Activated CD4-positive, alpha-beta T cell treated with anti-CD3 and anti-CD28 coated beads, Interleukin-2, amount 10 ng/mL, durations not matched to agents 24 days and 14 days (primary cell): ENCODE measurements around the gene S100A4. TPM values are rescaled to one million over a fixed set of nuclear protein-coding genes. Genes with fewer than 3 reads are reported as not detected.
"Not testable (repeated sequence)": the region's sequence is repeated elsewhere in the genome, so short reads cannot be mapped to it uniquely, and the experiment has no call there.

Source experiments
- DNase-seq: peaks from one replicate; pipeline ENCODE4 v3.0.0; 2022
- H3K27ac Mint-ChIP-seq: one replicate; pipeline ENCODE4 v1.8.0; 2022; ENCODE audit warnings: mild to moderate bottlenecking, mixed read lengths
- H3K27me3 Mint-ChIP-seq: one replicate; pipeline ENCODE4 v1.8.0; 2022; ENCODE audit warnings: mixed read lengths
- H3K36me3 Mint-ChIP-seq: one replicate; pipeline ENCODE4 v1.8.0; 2022; ENCODE audit warnings: low read depth, mild to moderate bottlenecking, mixed read lengths
- H3K4me1 Mint-ChIP-seq: one replicate; pipeline ENCODE4 v1.8.0; 2021; ENCODE audit warnings: mixed read lengths
- H3K4me3 Mint-ChIP-seq: one replicate; pipeline ENCODE4 v1.8.0; 2022; ENCODE audit warnings: mild to moderate bottlenecking, moderate library complexity, mixed read lengths
- H3K9me3 Mint-ChIP-seq: one replicate; pipeline ENCODE4 v1.8.0; 2021; ENCODE audit warnings: mixed read lengths
- intact Hi-C: fragments of 100-400 bp; cut with micrococcal nuclease; formaldehyde crosslinking; loops from one replicate; pipeline ENCODE4 v1.15.1; 2023
- total RNA-seq: library from RNA; stranded (reverse); gene quantifications from 2 replicates; pipeline ENCODE4 v1.2.3, GENCODE V29; 2022

S100A4 gene
- 132 and 134 TPM in 2 replicates for total RNA-seq

DNA sequence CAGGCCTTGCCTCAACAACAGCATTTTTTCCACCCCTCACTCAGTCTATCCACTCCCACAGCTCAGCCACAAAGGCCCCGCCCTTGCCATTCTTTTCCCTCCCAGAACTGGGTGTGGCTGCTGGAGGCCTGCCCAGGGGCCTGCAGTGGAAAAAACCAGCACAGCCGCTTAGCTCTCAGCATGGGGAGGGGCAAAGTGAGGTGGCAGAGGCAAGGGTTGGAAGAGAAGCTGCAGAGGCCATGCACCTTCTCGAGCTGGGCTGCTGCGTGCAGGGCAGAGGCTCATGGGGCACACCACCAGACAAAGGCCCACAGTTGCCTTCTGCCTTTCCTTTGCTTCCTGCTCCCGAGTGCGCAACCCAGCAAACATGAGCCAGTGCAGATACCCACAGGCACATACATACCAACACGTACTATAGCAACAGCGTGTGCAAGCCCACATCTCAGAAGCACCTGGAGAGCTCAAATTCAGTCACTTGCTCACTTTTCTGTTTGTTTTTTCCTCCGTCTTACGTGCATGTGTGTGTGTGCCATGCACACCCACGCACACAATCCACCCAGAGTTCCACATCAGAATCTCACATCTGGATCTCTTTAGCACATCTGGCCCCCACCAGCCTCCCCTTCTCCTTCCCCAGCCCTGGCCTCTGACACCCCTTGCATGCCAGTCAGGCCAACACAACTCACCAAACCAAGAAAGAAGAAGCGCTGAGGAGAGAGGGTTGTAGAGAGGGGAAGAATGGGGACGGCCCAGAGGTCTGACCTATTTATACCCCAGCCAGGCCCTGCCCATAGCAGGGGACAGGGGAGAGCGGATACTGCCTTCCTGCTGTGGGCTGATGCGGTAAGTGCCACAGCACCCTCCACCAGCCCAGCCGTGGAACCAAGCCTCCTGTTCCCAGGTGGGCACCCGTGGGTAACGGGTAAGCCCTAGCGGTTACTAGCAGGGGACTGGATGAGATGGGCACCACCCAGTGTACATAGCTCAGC is at the start of gene S100A4:
TSS of gene S100A4 (minus strand) at position 740 of the 989 bp plus-strand sequence. CDS start 1,012 bp downstream, outside the sequence.
- DNase-seq: peak; percentile 99
- Mint-ChIP-seq H3K27me3 (no peaks in the 10 kb centered on the region), H3K36me3 (peaks cover 24% of the 10 kb centered on the region), H3K9me3 (no peaks in the 10 kb centered on the region), H3K27ac (peak within 1 kb of the TSS; percentile 99), H3K4me3 (peak within 1 kb of the TSS; percentile 95), H3K4me1 (peaks cover 76% of the 10 kb centered on the region)
- intact Hi-C loops: loop anchor here (1.0 kb wide), 2 partner anchors 10 to 23 kb away; partner anchors contain the start of gene S100A6

DNA sequence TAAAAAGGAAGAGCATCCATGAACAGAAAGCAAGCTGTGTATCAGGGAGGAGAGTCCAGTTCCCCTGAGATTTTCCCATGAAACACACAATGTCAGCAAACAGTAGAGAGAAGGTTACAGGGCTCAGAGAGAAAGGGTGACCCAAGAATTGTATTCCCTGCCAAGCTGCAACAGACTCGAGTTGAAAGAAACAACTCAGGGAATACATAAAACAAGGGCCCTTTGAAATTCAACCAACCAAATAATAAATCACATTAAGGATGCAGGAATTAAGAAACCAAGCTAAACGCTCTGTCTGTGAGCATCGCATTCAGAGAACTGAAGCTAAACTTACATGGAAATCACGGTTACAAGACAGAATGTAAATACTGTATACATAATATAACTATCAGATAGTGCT is 47.1 kb upstream of the S100A4 start:
- no peaks in the 10 kb centered on the region for H3K36me3 Mint-ChIP-seq
- peaks cover 2% of the 10 kb centered on the region for H3K27me3 Mint-ChIP-seq
- H3K4me3 Mint-ChIP-seq: no peak overlapping the region
- no peak for DNase-seq
- intact Hi-C loops: no loop called here
- H3K9me3 Mint-ChIP-seq: no peaks in the 10 kb centered on the region
- H3K4me1 Mint-ChIP-seq: peaks cover 7% of the 10 kb centered on the region
- H3K27ac Mint-ChIP-seq: no peak overlapping the region

DNA sequence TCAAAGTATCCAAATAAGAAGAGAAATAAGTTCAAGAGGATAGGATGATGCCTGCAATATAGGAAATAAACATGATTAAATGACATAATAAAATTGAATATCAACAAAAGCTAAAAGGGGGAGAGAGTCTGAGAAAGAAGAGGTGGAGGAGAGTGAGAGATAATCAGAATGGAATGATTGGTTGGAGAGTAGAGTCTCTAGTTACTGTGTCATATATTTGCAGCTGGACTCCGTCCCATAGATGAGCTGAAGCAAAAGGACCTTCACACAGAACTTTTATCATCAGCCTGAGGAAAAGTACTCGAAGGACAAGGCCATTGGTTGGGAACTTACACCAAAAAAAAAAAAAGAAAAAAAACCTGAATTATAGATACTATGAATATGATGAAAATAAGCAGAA is 42.9 kb upstream of the S100A4 start:
- intact Hi-C loops: no loop called here
- DNase-seq: no peak
- H3K36me3 Mint-ChIP-seq: no peaks in the 10 kb centered on the region
- H3K4me1 Mint-ChIP-seq: no peaks in the 10 kb centered on the region
- H3K27ac Mint-ChIP-seq: no peak overlapping the region
- no peaks in the 10 kb centered on the region for H3K9me3 Mint-ChIP-seq
- H3K27me3 Mint-ChIP-seq: peaks cover 19% of the 10 kb centered on the region
- no peak overlapping the region for H3K4me3 Mint-ChIP-seq

DNA sequence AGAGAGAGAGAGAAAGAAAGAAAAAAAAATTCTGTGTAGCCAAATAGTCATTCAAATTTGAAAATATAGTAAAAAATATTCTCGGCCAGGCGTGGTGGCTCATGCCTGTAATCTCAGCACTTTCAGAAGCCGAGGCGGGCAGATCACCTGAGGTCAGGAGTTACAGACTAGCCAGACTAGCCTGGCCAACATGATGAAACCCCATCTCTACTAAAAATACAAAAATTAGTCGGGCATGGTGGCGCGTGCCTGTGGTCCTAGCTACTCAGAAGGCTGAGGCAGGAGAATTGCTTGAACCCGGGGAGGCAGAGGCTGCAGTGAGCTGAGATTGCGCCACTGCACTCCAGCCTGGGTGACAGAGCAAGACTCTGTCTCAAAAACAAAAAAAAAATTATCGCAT is 42.4 kb upstream of the S100A4 start:
- not testable (repeated sequence) for H3K4me3 Mint-ChIP-seq

DNA sequence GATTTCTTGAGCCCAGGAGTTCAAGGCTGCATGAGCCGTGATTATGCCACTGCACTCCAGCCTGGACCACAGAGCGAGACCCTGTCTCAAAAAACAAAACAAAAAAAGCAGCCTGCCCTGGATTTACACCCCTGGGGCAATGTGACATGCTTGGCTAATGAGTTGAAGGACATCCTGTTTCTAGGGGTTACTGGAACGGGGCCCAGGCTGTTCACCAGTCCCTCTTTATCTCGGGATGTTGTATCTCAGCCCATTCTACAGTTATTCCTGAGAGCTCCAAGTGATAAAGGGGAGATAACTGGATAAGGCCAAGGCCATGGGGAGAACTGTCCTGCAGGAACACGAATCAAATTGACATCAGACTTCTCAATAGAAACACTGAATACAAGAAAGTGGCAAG is 41.7 kb upstream of the S100A4 start:
- H3K36me3 Mint-ChIP-seq: no peaks in the 10 kb centered on the region
- H3K4me1 Mint-ChIP-seq: no peaks in the 10 kb centered on the region
- peaks cover 19% of the 10 kb centered on the region for H3K27me3 Mint-ChIP-seq
- intact Hi-C loops: no loop called here
- no peaks in the 10 kb centered on the region for H3K9me3 Mint-ChIP-seq
- no peak overlapping the region for H3K27ac Mint-ChIP-seq
- no peak overlapping the region for H3K4me3 Mint-ChIP-seq
- no peak for DNase-seq

More for the DNA sequence above, 42.4 kb upstream of the S100A4 start:
- DNase-seq, H3K36me3 Mint-ChIP-seq, H3K9me3 Mint-ChIP-seq, H3K4me1 Mint-ChIP-seq, intact Hi-C loops, H3K27ac Mint-ChIP-seq: not testable (repeated sequence)
- H3K27me3 Mint-ChIP-seq: peaks cover 19% of the 10 kb centered on the region

DNA sequence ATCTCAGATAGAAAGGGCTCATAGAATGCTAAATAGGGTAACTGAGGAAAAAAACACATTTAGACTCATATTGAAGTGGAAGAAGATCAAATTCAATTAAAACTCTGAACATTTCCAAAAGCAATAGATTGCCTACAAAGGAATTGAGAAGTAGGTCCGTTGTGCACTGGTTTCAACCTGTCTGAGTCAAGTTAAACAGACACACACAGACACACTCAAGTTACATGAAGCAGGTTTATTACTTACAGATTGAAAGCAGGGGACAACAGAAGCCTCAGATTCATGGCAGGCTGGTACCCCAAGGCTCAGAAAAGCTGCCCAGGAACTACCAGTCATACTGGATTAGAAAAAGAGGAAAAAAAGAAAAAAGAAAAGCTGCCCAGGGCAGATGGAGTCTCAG is 40.7 kb upstream of the S100A4 start:
- no peak overlapping the region for H3K4me3 Mint-ChIP-seq
- H3K36me3 Mint-ChIP-seq: no peaks in the 10 kb centered on the region
- H3K27me3 Mint-ChIP-seq: peaks cover 19% of the 10 kb centered on the region
- H3K4me1 Mint-ChIP-seq: no peaks in the 10 kb centered on the region
- H3K27ac Mint-ChIP-seq: no peak overlapping the region
- intact Hi-C loops: no loop called here
- DNase-seq: no peak
- no peaks in the 10 kb centered on the region for H3K9me3 Mint-ChIP-seq

DNA sequence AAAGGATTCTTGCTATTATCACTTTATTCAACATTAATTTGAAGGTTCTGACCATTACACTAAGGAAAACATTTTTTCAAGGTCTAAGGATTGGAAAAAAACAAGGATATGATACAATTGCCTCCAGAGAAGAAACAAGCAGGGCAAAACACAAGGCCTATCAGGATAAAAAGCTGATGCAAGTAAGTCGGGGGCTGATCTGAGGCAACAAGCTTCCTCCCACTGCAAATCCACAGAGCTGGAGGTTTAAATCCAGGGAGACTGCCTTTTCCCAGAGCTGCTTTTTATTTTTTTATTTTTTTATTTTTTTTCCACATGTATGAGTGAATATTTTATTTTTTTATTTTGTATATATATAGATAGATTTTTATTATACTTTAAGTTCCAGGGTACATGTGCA is 39.4 kb upstream of the S100A4 start:
- Mint-ChIP-seq H3K4me3 (no peak overlapping the region), H3K27ac (no peak overlapping the region), H3K9me3 (no peaks in the 10 kb centered on the region), H3K4me1 (no peaks in the 10 kb centered on the region), H3K27me3 (peaks cover 19% of the 10 kb centered on the region), H3K36me3 (no peaks in the 10 kb centered on the region)
- intact Hi-C loops: no loop called here
- no peak for DNase-seq

DNA sequence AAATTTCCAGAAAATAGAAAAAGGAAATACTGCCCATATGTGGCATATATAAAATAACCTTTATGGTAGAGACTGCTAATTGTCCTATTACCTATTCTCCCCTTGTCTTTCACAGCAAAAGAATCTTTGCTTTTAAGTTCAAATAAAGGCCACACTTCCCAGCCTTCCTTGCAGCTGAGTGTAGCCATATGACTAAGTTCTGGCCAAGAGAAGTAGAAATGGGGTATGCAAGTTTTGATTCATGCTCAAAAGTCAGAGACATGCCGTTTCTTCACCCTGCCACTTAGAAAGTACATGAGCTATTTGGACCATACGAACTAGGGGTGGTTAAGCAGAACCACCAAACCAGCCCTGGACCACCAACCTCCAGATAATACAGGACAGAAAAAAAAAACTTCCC is 38.4 kb upstream of the S100A4 start:
- Mint-ChIP-seq H3K4me3 (no peak overlapping the region), H3K36me3 (no peaks in the 10 kb centered on the region), H3K9me3 (no peaks in the 10 kb centered on the region), H3K27ac (no peak overlapping the region), H3K4me1 (no peaks in the 10 kb centered on the region), H3K27me3 (peaks cover 24% of the 10 kb centered on the region)
- intact Hi-C loops: no loop called here
- no peak for DNase-seq

DNA sequence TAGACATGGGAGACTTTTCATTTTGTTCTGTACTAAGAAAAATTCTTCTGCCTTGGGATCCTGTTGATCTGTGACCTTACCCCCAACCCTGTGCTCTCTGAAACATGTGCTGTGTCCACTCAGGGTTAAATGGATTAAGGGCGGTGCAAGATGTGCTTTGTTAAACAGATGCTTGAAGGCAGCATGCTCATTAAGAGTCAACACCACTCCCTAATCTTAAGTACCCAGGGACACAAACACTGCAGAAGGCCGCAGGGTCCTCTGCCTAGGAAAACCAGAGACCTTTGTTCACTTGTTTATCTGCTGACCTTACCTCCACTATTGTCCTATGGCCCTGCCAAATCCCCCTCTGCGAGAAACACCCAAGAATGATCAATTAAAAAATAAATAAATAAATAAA is 37.9 kb upstream of the S100A4 start:
- intact Hi-C loops, H3K4me1 Mint-ChIP-seq: not testable (repeated sequence)

DNA sequence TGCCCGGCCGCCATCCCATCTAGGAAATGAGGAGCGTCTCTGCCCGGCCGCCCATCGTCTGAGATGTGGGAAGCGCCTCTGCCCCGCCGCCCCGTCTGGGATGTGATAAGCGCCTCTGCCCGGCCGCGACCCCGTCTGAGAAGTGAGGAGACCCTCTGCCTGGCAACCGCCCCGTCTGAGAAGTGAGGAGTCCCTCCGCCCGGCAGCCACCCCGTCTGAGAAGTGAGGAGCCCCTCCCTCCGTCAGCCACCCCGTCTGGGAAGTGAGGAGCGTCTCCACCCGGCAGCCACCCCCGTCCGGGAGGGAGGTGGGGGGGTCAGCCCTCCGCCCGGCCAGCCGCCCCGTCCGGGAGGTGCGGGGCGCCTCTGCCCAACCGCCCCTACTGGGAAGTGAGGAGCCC is 37.2 kb upstream of the S100A4 start:
- DNase-seq, H3K36me3 Mint-ChIP-seq, H3K27ac Mint-ChIP-seq, intact Hi-C loops, H3K9me3 Mint-ChIP-seq, H3K4me1 Mint-ChIP-seq, H3K4me3 Mint-ChIP-seq: not testable (repeated sequence)
- peaks cover 33% of the 10 kb centered on the region for H3K27me3 Mint-ChIP-seq

More for the DNA sequence above, 37.9 kb upstream of the S100A4 start:
- H3K4me3 Mint-ChIP-seq, H3K27ac Mint-ChIP-seq, H3K9me3 Mint-ChIP-seq, DNase-seq, H3K36me3 Mint-ChIP-seq: not testable (repeated sequence)
- H3K27me3 Mint-ChIP-seq: peaks cover 29% of the 10 kb centered on the region

DNA sequence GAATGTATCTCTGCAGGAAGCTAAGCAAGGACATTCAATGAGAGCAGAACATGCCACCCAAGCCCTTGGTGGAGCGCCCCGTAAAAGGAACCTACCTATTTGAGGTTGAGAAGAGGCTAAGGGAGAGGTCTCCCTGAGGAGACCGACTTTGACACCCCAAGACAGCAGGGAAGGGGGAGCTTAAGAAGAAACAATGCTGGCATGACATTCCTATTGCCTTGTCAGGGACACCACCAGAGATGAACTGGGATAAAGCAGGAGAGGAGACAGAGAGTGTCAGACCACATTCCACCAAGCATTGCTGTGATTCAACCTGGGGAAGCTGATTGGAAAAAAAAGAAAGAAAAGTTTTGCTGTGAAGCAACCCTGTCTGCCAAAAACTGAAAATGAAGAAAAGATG is 33.3 kb upstream of the S100A4 start:
- Mint-ChIP-seq H3K4me1 (peaks cover 6% of the 10 kb centered on the region), H3K27ac (no peak overlapping the region), H3K9me3 (no peaks in the 10 kb centered on the region), H3K4me3 (no peak overlapping the region), H3K36me3 (no peaks in the 10 kb centered on the region), H3K27me3 (peaks cover 29% of the 10 kb centered on the region)
- intact Hi-C loops: no loop called here
- no peak for DNase-seq

DNA sequence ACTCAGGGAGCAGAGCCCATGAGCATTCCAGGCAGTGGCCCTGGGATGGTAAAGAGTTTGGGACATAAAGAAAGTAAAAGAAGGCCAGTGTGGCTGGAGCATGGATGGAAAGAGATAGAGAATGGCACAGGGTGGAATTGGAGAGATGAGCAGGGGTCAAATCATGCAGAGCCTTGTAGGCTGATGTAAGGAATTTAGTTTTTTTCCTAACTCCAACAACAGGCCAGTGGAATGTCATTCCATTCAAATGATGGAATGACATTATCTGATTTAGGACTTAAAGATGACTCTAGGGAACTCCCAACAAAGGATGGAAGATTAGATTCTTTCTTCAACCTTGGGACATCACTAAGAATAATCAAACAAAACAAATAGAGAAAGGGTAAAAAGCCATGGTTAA is 32.9 kb upstream of the S100A4 start:
- DNase-seq: no peak
- intact Hi-C loops: no loop called here
- Mint-ChIP-seq H3K27me3 (peaks cover 26% of the 10 kb centered on the region), H3K4me3 (no peak overlapping the region), H3K36me3 (no peaks in the 10 kb centered on the region), H3K27ac (no peak overlapping the region), H3K9me3 (no peaks in the 10 kb centered on the region), H3K4me1 (peaks cover 6% of the 10 kb centered on the region)

DNA sequence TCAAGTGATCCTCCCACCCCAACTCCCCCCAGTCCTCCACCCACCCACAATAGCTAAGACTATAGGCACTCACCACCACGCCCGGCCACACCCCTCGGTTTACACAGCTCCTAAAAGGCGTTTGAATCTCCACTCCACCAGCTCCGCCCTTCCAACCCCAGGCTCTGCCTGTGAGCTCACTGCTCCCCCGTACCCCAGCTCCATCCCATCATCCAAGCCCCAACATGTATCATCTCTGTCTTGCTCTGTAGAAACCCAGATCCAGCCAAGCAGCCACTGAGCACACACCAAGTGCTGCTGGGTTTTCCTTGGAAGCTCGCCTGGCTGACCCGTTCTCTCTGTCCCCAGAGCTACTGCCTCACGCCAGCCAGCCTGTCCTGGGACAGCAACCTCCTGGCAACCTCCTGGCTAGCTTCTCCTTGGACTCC is 32.0 kb upstream of the S100A4 start:
- no peak for DNase-seq
- intact Hi-C loops: no loop called here
- Mint-ChIP-seq H3K27ac (no peak overlapping the region), H3K27me3 (peaks cover 26% of the 10 kb centered on the region), H3K36me3 (no peaks in the 10 kb centered on the region), H3K4me3 (no peak overlapping the region), H3K9me3 (no peaks in the 10 kb centered on the region), H3K4me1 (peaks cover 13% of the 10 kb centered on the region)

DNA sequence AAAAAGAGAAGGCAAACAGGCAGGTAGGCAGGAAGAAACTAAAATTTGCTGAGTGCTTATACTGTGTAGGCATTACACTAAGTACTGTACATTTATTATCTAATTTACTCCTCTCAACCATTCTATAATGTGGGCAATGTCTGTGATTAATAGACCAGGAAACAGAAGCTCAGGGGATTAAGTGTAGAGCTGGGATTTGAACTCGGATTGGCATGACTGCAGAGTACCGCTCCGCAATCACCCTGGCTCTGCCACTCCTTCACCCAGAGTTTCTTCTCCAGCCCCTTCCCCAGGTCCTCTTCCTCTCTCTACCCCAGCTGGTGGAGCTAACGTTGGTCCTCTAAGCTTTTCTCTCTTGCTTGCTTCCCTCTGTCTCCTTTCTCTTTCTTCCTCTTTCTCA is 31.5 kb upstream of the S100A4 start:
- intact Hi-C loops: no loop called here
- no peak overlapping the region for H3K27ac Mint-ChIP-seq
- H3K4me1 Mint-ChIP-seq: peaks cover 15% of the 10 kb centered on the region
- H3K27me3 Mint-ChIP-seq: peaks cover 26% of the 10 kb centered on the region
- no peaks in the 10 kb centered on the region for H3K9me3 Mint-ChIP-seq
- no peak overlapping the region for H3K4me3 Mint-ChIP-seq
- no peaks in the 10 kb centered on the region for H3K36me3 Mint-ChIP-seq
- no peak for DNase-seq
